ENCODE results near the gene TRIM66.

The TRIM66 gene

DNA sequence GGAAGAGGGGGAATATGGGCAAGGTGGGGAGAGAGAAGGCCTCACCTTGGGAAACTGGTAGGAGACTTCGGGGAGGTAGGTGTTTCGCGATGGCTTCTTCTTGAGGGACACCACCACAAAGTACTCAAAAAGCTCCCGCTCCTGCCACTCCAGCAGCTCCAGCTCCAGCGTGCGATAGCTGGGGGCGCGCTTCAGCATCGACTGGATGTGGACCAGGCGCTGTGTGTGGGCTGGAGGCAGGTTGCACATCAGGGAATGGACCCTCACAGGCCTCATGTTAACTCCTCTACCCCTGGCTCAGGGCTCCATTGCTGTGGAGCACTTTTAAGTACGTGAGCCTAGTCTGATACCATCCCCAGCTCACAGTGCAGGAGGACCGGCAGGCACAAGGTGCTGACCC is 30.0 kb upstream of the TRIM66 start:
- DNase-seq = no peak

DNA sequence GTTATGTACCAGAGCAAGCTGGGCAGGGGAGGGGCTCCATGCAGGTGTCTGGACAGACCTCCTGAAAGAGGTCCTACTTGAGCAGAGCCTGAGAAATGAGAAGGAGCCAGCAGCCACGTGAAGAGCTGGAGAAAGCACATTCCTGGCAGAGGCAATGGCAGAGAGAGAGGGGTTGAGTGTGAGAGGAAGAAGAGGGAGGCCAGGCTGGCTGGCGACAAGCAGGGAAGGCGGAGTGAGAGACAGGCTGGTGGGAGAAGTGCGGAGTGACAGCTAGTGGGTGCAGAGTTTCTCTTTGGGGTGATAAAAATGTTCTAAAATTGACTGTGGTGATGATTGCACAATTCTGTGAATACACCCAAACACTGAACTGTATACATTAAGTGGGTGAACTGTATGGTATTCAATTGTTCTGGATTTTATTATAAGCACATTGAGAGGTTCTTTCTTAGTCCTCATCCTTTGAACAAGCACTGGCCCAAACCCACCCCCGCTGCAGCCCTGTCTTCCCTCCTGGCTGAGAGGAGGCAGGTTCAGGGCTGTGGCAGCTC is 29.5 kb upstream of the TRIM66 start:
- no peak for DNase-seq

DNA sequence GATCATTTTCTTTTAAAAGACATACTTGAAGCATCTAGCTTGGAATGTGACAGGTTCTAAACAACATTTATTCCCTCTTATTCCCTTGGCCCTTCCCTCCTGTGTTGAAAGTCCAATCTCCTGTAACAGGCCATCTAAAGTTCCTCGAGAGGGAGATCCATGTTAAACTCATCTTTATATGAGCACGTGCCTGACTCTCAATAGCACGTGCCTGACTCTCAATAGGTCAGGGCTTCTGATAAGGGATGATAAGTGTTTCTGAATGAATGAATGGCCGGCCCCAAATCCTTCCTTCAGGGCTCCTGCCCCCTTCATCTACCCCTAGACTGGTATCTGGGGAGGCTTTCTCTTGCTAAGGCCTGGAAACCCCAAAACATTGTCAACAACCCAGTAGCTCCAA is 27.3 kb upstream of the TRIM66 start:
- DNase-seq = no peak

DNA sequence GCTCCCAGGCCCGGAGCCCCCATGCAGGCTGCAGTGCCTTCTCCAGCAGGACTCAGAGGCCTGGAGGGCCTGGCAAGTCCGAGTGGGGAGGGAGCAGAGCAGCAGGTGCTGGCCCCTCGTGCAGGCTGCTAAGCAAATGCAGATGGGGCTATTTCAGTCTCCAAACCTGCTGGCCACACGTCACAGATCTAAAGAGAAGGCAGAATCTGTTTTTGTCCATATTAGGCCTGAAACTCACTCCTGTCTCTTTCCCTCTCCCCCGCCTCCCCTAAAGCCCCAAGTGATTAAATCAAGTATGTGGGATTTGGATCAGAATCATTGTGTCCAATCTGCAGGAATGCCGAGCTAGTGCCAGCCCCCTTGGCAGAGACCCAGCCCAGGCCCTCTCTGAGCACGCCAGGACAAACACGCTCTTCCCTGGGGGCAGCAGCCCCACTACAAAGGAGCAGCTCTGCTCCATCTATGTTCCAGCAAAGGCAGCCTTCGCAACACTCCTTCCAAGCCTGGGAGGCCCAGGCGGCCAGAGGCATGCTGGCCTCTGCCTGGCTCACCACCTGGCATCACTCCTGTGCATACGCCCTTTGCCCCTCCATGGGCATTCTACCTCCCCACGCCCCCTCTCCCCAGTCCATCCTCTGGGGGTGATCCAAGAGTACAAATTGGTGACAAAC is 26.7 kb upstream of the TRIM66 start:
- DNase-seq = no peak

DNA sequence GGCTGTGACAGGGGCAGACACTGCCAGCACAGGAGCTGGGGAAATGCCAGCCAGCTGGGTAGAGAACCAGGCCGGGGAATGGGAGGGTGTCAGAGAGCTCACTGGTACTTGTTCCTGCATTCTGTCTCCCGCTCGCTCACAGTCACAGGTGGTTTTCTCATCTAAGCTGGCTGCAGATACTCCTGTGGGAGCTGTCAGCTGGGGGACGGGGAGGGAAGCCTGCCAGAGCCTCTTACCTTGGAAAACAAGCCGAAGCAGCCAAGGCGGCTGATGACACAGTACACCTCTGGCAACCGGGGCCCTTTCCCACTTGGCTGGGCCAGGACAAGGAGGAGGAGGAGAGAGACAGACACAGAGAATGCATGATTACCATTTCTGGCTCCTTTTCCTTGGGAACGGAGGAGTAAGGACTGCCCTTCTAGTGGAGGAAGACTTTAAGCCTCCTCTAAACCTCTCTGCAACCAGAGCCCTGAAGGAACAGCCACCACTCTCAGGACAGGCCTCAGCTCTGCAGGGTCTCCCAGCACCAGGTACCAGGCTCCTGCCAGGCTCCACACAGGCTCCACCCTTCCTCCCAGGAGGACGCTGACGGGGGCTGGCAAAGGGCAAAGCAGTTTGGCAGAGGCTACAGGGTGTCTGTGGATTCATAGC is 25.2 kb upstream of the TRIM66 start:
- DNase-seq = no peak

DNA sequence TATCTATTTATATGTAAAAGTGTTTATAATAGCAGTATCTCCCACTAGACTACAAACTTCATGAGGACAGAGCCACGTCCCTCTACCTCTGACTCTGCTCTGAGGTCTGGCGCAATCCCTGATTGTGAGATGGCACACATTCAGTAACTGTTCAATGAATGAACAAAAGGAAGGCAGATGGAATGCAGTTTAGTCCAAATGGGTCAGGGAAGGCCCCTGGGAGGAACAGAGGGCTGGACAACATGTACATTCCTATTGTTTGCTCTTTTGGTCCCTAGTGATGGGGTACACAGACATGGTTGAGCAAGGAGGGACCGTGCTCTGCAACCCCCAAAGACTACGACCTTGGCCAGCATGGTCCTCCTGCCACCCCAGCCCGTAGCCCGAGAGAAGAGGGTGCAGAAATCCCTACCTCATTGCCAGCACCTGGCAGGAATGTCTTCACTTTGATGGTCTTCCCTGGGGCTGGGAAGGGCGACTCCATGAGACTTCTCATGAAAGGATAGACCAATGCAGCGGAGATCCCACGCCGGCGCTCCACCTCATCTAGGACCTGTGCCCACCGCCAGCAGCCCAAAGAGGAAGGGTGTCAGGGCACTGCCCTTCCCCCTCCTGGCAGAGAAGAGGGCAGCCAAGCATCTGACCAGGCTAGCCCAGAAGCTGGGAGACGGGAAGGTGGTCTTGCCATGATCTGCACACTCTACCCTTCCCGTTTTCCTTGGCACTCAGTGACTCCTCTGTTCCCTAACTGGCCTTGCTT is 24.4 kb upstream of the TRIM66 start:
- no peak for DNase-seq

DNA sequence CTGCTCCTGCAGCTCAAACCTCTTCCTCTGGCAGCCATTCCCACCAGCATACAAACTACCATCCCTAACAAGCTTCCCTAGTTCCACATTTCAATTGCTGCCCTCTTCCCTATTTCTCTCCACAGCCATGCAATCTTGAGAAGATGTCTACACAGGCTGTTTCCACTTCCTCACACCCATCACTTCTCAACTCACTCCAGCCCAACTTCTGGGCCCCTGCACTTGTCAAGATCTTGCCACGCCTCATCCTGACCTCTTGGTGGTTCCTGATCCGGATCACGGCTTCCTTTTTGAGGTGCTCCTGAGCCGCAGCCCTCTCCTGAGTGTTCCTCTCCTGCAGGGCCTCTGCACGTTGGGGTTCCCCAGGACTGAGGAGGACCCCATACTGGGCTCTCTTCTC is 22.7 kb upstream of the TRIM66 start:
- no peak for DNase-seq

DNA sequence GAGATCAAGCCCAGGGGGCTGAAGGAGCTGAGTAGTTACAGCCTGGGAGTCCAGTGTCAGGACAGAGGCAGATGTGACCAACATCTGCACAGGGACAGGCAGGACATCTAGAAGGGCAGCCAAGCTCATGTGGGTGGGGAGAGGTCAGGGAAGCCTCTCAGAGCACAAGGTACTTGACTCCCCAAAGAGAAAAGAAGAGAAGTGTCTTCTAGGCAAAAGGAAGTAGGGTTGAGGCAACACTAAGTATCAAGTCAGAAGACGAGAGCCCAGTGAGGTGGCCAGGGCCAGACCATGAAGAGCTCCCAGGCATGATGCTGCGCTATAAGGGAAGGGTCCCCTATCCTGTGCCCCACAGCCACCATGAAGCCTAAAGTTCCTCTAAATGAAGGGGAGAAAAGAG is 21.7 kb upstream of the TRIM66 start:
- DNase-seq = no peak

DNA sequence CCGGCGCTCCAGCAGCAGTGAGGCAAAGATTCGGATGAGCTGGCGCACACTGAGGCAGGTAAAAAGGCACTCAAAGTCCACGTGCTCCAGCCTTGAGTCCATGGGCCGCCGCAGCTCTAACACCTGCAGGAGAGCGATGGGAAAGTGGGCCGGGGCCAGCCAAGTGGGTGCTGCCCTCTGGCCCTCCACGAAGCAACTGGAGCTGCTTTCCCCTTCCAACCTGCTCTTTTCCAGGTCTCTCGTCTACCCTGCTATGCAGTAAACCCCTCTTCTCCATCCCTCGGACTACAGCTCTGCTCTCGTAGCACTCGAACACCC is 20.1 kb upstream of the TRIM66 start:
- DNase-seq = no peak

DNA sequence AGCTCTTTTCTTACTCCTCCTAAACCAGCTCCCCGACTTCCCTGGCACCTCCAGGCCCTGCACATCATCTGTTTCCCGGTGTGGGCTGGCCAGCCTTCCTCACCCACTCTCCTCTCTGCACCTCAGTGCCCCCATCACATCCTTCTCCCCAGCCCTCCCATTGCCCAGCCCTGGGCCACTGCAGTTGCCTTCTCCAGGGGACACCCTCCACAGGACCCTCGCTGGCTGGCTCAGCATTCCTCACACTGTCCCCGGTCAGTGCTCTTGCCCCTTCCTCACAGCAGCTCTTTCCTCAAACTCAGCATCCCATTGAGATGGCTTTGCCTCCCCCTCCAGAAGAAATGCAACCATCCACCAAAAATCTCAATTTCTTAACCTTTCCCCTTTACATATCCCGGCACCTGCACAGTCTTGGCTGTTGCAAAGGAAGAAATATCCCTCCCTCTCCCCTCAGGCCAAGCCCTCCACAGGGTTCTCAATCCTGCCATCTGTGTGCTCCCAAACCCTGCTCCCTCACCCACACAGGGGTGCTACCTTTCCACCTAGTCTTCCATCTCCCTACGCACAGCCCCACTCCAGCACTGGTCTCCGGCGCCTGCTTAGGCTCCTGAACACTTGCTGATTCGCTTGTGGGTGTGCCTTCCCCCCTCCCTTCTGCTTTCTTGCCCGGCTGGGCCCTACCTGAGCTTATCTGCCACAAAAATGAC is 19.6 kb upstream of the TRIM66 start:
- DNase-seq = no peak

DNA sequence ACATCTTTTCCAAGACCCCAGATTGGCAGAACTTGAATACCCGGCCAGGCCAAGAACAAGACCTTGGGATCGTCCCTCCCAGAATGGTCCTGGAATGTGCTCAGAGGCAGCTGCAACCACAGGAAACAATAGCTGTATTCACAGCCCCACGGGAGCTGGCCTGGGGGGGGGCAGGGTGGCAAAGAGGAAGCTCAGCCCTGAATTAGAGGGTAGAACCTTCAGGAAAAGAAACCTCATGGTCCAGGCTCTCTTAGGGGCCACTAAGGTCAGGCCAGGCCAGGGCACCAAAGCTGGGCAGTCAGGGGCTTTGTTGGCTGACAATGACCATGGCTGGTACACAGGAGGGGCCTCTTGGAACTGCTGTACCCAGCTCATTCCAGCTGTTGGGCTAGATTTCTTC is 17.4 kb upstream of the TRIM66 start:
- no peak for DNase-seq

DNA sequence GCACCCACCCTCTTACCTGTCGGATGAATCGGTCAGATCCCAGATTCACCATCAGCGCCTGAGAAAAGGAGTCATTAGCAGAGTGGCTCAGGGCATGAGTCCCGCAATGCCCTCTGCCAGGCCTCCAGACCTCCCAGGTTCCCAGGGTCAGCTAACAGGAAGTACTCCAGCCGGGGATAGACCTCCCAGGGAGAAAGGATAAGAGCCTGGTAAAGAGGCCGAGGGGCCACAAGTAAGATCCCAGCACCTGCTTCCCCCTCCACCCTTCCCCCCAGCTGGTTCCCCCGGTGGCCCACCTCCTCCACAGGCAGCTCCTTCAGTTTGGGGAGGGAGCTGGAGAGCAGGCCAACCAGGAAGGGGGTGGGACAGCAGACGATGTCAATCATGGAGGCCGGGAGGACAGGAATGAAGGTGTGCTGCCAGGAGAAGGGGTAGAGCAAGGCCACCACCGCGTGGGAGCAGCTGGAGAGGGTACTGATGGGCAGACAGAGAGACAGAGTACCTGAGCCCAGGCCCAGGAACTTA is 16.5 kb upstream of the TRIM66 start:
- DNase-seq = no peak

DNA sequence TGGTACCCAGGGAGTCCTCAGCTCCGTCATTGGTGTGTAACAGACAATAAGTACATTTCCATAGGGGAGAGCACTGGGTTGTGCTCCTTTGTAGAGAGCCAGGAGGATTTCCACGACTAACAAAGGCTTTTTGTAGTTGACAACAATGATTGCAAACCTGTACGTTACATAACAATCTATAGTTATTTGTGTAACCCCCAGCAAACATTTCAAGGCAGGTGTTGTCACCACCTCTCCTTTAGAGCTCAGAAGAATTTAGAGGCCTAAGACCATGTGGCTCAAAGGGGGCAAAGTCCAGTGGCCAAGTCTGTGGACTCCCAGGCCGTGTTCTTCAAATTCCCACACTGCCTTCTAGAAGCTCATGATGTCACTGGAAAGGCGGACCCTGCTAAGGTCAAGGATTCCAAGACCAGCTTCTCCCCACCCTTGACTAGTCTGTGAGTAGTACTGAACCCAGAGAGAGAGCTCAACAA is 15.9 kb upstream of the TRIM66 start:
- no peak for DNase-seq

DNA sequence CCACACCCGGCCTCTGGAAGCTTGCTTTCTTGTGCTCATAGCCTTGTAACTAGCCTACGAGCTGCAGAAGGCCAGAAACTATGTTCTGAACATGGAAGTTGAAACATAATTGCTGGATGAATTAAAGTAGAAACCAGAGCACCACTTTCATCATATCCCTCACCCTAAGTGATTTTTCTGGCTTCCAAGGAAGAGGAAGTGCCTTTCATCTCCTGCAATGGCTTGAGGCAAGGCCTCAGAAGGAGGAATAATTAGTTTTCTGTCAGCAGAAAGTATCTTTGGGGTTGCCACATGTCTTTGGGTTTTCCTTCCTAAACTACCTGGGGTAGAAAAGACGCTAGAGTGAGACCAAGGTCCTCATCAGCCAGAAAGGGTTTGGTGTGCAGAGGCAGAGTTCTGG is 14.6 kb upstream of the TRIM66 start:
- no peak for DNase-seq

DNA sequence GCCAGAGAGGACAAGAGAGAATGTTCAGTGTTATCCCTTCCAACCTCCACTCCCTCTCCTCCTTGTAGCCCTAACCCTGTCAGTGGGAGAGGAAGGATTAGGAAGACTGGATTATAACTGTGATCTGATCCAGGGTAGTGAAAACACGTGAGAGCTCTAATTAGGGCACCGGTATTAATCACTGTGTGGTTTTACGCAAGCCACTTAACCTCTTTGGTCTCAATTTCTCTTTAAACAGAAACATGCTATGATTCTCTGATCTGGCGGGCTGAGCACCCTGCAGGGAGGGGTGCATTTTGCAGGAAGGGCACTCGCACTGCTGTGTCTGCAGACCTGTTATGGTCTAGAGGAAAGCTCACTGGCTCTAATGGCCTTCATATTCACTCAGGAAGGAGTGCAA is 11.7 kb upstream of the TRIM66 start:
- DNase-seq = no peak

DNA sequence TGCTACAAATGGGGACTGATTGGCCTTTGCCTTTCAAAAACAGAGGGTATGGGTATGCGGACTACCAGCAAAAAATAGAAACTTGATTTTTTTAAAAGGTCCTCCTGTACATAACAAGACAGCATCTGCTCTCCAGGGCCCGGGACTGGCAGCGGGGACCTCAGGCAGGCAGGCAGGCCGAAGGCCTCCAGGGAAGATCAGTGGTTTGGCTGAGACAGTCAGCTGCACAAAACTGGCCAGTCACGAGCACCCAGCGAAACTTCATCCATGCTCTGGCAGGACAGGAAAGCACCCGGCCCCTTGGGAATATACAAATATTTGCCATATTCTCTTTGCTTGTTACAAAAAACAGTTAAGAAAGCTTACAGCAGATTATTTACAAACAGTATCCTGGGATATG is 11.1 kb upstream of the TRIM66 start:
- no peak for DNase-seq

DNA sequence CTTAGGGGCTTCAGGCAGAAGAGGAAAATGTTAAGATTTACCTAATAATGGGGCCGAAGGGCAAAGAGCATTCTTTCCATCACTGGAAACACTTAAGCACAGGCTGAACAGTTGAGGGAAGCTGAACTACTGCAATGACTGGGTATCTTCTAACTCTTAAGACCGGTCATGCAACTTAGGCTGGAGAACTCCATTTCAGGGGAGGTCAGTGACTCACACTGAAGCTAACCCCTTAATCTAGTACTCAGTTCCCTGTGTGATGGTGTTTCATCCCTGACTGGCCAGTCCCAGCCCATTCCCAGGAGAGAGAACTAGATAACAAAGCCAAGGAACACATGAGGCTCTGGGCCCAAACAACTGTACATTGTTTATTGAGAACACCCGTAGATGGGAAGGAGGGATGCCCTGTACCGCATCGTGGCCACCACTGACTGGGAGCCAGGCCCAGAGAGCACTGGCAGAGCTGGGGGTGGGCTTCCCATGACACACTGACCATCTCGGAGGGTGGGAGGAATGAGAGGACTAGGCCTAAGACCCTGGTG is 10.6 kb upstream of the TRIM66 start:
- DNase-seq = no peak

DNA sequence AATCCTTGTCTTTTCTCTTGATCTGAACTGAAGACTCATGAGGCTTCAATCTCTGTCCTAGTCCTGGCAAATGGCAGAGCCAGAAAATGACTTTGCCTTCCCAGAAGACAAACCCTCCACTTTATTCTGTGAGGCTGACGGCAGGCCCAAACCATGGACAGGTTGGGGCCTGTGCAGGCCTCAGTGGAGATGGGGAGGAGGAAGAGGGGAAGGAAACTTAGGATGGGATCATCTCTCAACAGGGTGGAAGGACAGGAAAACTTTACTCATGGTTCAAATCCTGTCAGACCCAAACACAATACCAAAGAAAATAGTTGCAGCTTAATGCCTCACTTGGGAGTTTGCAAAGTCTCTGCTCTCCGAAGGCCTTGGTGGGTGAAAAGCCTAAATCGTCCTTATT is 10.0 kb upstream of the TRIM66 start:
- no peak for DNase-seq

DNA sequence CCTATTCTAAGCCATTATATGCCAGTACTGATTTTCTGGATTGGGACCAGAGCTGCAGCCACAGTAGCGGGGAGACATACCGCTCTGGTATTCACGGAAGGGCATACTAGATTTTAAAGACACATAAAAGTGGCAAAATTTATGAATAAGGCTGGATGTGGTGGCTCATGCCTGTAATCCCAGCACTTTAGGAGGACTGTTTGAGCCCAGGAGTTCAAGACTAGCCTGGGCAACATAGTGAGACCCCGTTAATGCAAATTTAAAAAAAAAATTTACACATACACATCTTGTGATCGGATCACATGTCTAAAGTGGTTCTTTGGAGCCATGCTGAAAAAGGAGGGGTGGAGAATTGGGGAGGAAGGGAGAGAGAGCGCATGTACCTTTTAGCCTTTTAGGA is 9.1 kb upstream of the TRIM66 start:
- DNase-seq = no peak

DNA sequence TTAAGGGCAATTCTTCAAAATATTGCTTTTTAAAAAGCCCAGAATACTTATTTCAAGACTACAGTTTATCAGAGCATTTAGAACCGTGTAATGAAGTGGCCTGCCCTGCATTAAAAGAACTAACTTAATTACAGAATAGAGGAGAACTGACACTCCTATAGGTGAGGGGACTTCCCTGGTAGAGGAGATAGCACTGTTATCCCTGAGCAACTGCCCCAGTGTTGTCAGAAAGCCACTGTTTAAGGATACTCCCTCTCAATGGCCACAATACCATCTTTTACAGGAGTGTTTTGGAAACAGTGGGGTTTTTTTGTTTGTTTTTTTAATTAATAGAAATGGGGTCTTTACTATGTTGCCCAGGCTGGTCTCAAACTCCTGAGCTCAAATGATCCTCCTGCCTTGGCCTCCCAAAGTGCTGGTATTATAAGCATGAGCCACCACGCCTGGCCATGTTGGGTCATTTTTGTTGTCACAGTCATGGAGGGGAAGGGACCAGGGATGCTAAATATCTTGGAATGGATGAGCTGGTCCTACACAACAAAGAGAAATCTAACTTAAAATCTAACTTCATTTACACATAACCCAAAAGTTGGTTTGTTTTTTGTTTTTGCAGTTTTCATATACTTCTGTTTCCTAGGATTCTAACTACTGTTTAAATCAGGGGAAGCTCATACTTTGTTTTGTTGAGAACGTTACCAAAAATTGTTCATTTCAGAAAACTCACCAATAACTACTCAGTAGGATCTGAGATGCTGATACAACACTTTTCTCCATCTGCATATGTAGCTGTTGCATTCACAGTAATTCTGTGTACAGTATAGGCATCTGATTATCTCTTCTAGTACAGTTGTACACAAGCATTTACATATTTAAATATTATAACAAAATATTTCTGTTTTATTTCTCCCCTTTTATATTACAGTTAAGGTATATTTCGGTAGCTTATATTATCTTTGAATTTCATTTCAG is 8.2 kb upstream of the TRIM66 start:
- DNase-seq = no peak

DNA sequence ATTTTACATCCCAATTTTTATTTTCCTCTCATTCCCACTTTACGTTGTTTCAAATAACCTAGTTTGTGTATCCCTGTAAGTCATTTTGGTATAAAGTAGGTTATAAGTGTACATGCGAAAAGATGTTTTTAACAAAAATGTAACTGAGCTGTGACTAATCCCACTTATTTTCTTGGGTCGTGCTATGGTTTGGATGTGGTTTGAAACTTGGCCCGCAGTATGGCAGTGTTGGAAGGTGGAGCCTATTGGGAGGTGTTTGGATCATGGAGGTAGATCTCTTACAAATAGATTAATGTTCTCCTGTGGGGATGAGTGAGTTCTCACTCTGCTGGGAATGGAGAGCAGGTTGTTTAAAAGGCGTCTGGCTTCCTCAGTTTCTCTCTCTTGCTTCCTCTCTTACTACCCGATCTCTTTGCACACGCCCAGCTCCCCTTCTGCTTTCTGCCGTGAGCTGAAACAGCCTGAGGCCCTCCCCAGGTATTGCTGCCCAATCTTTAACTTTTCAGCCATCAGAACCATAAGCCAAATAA is 7.3 kb upstream of the TRIM66 start:
- no peak for DNase-seq

Data from activated CD4-positive, alpha-beta T cell treated with anti-CD3 and anti-CD28 coated beads, Interleukin-2, amount 50 U/mL, for 1 hour (primary cell).